GM21526 (cell line): Measurements from ENCODE around the gene COL4A3.
"Not testable (repeated sequence)": the region's sequence is repeated elsewhere in the genome, so short reads cannot be mapped to it uniquely, and the experiment has no call there.

Source experiments
- ATAC-seq: cut with Tn5 transposase; IDR thresholded peaks from one replicate; pipeline ENCODE4 v1.9.1; 2021; ENCODE audit warnings: moderate library complexity; ENCODE audit not compliant: unreplicated experiment, low FRiP score

Gene COL4A3

DNA sequence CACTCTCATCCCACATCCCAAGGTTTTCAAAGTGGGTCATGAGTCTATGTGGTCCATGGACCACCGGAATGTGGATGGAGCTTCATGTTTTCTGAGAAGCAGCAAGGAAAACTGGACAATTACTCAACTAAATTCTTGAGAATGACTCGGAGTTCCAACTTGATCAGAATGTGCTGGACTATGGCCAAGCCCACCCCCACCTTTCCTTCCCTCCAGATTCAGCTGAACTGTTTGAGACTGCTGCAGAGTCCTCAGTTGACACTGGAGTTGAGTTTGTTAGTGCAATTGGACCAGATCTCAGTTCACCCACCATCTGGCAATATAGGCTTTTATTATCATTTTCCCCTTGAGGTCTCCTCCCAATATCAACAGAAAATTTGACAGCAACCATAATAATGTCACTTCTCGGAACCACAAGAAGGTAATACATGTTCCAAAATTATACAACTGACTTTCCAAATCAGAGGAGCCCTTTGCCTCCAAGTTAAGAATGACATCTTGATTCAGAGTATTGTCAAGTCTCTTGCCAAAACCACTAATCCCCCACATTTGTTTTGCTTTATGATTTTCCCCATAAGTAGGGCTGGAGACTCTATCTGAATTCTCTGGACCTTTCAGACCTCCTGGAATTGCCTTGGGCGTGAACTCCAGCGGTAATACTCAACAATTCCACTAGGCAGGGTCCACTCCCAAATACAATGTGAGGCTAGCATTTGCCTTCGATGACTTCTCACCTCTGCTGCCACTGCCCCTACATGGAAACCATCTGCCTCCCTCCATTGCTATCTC, 9.2 kb upstream of the COL4A3 start:
- no peak for ATAC-seq

- no peak for ATAC-seq
These were observed 4.3 kb upstream of the COL4A3 start for GRCh38 chr2:227160164-227160563.

GRCh38 chr2:227161947-227162346, 2.5 kb upstream of the COL4A3 start:
- no peak for ATAC-seq

DNA sequence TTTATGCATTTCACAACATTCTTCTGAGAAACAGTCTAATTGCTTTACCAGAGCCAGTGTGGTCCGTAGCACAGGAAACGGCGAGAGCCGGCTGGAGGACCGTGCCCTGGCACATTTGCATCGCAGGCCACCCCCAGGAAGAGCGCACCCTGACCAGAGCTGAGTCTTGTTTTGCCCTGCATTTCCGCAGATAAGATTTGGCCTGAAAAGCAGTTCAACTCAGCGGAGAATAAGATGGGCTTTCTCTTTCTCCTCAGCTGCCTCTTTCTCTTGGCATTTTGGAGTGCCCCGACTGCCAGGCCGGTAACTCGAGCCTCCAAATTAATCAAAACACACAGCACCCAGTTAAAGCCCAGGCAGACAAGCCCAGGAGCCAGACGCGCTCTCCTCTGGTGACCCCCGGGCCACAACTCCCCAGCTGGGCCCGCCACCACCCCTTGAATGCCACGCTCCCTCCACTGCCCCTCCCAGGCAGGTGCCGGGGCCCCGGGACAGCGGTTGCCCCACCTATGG, 883 bp upstream of the COL4A3 start:
- ATAC-seq, result peak; percentile 71

DNA sequence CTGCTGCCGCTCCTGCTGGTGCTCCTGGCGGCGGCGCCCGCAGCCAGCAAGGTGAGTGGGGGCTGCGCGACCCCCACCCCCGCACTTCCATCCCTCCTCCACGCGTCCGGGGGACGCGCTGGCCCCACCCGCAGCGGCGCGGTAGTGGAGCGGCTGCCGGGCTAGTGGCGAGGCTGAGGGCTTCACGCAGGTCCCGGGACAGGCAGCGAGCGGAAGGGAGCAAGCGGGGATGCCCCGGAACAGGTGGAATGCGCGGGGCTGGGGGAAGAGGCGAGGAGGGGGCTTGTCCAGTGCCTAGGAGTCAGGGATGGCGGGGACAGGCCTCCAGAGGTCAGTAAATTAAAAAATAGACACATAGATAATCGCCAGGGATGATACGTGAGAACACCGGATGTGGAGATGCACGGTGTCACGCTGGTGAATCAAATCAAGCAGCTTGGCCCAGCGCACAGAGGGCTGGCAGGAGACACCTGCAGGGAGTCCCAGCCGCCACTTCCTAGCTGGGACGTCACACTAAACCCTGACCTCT, 403 bp downstream of the COL4A3 start:
- ATAC-seq, result peak; percentile 66

GRCh38 chr2:227171779-227172178, 7.4 kb downstream of the COL4A3 start:
- ATAC-seq, result not testable (repeated sequence)

GRCh38 chr2:227177592-227178336, 13.3 kb downstream of the COL4A3 start:
- no peak for ATAC-seq

DNA sequence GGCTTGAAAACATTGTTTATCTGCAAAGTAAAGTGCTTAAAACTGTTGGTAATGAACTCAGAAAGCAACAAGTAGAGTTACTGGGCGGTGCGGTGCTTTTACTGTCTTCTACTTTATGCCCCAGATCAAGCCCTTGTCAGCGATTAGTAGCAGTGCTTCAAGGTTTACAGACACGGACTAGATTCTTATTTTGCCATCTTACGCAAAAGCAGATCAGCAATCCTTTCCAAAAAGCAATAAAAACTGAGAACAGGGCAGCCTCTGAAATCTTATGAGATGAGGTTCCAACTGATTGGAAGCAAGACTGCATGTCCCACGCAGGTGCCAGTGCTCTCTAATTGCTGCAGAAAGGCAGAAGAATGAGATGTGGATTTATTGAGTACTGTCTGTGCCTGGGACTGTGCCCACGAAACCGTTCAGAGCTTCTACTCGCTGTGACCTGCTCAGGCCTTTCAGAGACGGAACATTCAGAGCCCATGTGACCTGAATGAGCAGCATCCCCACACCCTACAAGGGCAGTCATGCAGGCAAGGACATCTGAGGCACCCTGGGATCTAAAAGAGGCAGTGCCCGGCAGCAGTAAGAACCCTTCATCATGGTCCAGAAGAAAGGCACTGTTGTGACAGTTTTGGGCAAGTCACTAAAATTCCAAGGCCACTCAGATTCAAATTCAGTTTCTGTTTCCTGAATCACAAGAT, 15.7 kb downstream of the COL4A3 start:
- ATAC-seq, result no peak

- ATAC-seq, result no peak
These were observed 16.3 kb downstream of the COL4A3 start for GRCh38 chr2:227180770-227181169.

DNA sequence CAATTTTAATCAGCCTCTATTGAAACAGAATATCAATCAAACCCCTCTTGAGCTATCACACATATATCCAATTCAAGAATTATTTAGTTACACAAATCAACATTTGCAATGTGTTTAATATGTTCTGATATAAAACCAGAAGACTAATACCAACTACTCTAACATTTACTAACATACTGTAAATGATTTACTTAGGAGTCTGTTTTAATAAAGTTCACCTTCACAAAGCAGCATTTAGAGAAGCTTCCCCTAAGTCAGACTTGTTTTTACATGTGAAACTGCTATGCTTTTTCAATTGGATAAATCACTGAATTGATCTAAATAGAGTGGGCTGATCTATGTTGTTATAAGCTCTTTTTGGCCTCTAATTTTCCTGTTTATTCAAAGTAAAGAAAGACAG, 18.3 kb downstream of the COL4A3 start:
- ATAC-seq, result no peak

DNA sequence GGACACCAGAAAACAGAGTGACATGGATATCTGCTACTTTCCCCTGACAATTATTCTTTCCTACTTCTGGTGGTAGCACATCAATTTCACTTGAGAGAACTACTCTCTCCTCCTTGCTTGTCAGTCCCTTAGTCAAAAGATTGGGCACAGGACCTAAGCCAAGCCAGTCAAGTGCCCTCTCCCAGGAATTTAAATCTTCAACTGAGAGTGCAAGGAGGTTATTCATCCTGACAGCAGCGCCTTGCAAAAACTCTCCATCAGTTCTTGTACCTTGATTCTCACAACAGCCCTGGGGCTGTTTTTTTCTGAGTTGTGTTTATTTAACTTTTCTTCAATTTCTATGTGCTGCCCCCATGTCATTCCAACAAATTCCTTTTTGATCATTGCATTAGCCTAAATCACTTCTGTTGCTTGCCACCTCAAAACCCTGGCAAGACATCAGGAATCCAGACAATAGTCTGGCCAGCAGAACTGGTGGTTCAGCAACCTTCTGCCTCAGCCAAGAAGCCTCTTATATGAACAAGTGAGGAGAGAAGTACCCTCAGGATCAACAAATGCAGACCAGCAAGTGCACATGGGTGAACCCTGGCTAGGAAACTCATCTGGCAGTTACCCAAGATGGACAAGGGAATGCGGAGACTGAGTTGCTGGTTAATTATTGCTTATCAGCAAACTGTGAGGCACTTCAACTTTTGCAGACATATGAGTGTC, 19.4 kb downstream of the COL4A3 start:
- no peak for ATAC-seq

GRCh38 chr2:227185615-227186232, 21.3 kb downstream of the COL4A3 start:
- no peak for ATAC-seq

GRCh38 chr2:227186751-227187150, 22.3 kb downstream of the COL4A3 start:
- no peak for ATAC-seq

DNA sequence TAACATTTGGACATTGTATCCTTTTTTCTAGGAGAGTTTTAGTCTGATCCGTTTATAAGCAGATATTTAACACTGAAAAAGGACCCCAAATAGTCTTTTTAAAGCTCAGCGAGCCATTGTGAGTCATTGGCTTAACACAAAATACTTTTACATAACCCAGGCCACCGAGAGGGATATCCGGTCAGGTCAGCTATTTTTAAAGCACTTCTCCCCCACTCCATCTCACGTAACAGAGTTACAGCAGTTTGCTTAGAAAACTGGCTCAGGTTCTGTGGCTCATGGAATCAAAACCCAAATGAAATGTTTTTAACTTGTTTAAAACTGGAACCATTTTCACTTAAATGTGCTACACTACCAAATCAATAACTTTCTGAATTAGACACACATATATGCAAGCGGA, 23.9 kb downstream of the COL4A3 start:
- ATAC-seq, result peak; percentile 78

- ATAC-seq, result no peak
These were observed 26.9 kb downstream of the COL4A3 start for GRCh38 chr2:227191367-227191766.

GRCh38 chr2:227192491-227192890, 28.1 kb downstream of the COL4A3 start:
- no peak for ATAC-seq

- ATAC-seq, result no peak
These were observed 29.8 kb downstream of the COL4A3 start for GRCh38 chr2:227194219-227194618.

- no peak for ATAC-seq
These were observed 34.4 kb downstream of the COL4A3 start for GRCh38 chr2:227198866-227199265.

DNA sequence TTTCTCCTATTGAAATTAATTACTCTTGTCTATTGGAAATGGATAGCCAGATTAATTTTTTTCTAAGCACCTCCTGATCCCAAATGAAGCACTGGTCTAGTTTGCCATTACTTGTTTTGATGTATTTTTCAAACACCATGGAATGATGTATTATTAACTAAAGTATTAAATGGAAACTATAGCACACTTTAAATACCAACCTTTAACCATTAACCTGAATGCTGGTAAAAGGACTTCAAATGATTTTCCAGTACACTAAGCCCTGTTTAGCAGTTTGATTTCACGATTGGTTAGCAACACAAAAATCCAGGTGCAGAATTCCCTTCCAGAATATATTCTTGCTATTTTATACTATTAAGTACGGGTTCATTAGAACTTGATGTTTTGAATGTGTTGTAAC, 37.3 kb downstream of the COL4A3 start:
- ATAC-seq, result no peak

DNA sequence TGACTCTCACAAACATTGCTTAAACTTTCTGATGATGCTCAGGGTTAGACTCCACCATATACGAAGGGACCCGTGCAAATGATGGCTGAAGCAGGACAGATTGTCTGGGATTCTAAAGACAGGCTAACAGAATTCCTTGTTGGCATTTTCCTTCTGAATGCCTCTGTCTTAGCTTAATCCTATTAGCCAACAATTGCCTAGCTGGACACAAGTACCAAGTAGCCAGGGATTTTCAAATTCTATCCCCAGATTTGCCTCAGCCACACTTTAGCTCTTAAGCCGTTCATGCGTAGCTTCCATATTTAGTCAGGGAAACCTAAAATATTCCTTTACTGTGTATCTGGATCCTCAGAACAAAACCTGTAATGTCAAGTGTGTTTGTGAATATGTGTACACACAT, 40.0 kb downstream of the COL4A3 start:
- ATAC-seq, result no peak
